NB4 (cell line): ENCODE results near the gene TJP1.

Experiments used
- DNase-seq: peaks from one replicate; pipeline ENCODE4 v3.0.0; 2010; ENCODE audit warnings: low read depth
- H3K4me3 ChIP-seq: one replicate; pipeline ENCODE4 v1.5.1; 2011; ENCODE audit warnings: mild to moderate bottlenecking, low read depth, low read length, moderate library complexity
- CTCF ChIP-seq: IDR thresholded peaks from one replicate; pipeline ENCODE4 v1.5.1; 2012; ENCODE audit warnings: low read depth, low read length
- MAX ChIP-seq: IDR thresholded peaks from 2 replicates; pipeline ENCODE4 v1.6.1; 2011; ENCODE audit warnings: low read depth, low read length
- MYC ChIP-seq: IDR thresholded peaks from 2 replicates; pipeline ENCODE4 v1.6.1; 2011; ENCODE audit warnings: low read depth, low read length
- POLR2A ChIP-seq: IDR thresholded peaks from 2 replicates; pipeline ENCODE4 v1.6.1; 2011; ENCODE audit warnings: mild to moderate bottlenecking; ENCODE audit not compliant: insufficient read length; ENCODE audit errors: extremely low read depth

TJP1 gene

DNA sequence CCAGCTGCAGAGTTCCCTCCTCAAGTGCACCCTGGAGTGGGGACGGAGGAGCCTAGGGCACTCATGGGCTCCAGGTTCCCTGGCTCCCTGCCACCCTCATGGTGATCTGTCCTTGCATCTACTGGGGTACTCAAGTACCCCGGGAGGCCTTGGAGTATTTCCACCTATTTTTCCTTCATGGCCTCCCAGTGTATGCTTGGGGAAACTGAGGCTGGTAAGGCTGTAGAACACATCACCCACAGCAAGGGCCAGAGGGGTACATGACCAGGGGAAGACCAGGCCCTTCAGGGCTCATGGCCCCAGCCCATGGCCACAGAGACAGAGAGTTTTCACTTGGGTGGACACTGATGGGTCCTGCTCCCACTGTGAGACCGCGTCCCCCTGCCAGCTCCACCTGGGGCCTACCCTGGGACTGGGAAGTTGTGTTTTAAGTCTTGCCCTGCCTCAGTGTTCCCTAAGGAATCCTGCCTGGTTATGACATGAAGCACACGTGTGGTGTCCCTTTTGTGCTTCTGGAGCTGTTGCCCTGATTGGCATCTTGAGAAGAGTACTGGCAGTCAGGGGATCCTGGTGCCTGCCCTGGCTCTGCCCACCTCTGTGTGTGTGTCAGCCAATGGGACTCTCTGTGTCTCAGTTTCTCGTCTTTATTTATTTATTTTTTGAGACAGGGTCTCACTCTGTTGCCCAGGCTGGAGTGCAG lies 132.8 kb downstream of the TJP1 start:
- no peak overlapping the region for H3K4me3 ChIP-seq
- TF ChIP-seq MYC: no peak
- no peak for TF ChIP-seq CTCF
- TF ChIP-seq POLR2A: no peak
- no peak for TF ChIP-seq MAX
- DNase-seq: no peak

DNA sequence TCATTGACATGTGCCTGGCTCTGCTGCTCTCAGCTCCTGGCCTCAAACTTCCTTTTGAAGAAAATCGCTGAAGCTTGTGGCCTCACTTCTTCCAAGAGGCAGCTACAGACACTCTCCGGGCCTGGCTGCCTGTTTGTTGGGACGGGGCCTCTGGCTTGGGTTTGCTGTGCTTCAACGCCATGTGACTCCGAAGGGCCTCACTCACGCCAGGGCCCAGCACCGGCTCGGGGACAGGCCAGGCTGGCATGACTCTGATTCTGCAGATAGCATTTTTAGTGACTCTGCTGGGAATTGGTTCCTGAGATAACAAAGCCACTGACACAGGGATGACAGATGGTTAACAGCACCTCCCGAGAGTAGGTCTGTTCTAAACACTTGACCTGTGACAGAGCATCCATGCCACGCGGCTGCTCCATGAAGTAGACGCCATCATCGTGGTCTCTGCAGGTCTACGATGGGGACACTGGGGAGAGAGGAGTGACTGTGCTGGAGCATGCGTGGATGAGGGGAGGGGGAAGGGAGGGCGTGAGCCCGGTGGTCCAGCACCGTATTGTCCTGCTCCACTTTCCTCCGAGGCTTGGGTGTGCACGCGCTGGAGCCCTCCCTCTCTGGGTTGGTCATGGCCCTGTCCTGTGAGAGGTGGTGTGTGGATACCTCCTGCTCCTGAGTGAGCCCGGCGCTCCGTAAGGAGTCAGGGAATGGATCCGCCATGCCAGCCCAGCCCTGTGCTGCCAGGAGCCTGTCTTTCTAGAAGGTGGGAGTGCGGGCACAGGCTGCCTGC lies 133.6 kb downstream of the TJP1 start:
- TF ChIP-seq MAX (no peak), MYC (no peak), POLR2A (no peak), CTCF (no peak)
- no peak for DNase-seq
- no peak overlapping the region for H3K4me3 ChIP-seq

GRCh38 chr15:29687939-29688505 lies 134.2 kb downstream of the TJP1 start:
- TF ChIP-seq MYC (no peak), MAX (no peak), POLR2A (no peak), CTCF (no peak)
- DNase-seq: no peak
- H3K4me3 ChIP-seq: no peak overlapping the region

DNA sequence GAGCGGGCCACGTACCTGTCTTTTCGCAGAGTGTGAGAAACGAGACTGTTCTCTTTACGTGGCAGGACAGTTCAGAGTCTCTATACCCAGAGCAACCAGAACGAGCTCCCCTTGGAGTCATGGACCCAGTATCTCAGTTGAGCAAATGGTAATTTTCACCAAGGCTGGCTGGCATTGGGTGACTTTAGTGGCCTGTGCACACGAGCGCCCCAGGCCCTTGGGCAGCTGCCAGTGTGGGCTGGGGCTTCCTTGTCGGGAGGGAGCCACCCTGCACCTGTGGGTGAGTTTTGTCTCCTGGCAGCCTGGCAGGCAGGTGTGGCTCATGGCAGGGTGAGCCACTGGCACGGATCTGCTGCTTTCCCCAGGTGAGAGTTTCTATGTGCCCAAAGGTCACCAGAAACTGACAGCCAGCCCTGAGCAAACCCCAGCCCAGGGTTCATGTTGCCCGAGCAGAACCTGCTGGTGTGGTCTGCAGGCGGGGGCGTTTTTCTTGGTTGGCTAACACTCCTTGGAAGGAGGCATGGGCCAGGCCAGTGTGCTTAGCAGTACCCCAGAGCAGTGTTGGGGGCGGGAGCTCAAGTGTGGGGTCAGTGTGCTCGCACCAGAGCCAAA lies 135.0 kb downstream of the TJP1 start:
- no peak overlapping the region for H3K4me3 ChIP-seq
- TF ChIP-seq CTCF (no peak), MAX (no peak), MYC (no peak), POLR2A (no peak)
- DNase-seq: no peak

- H3K4me3 ChIP-seq: no peak overlapping the region
- no peak for DNase-seq
- TF ChIP-seq POLR2A: no peak
Measured at GRCh38 chr15:29686445-29687203, 135.6 kb downstream of the TJP1 start.

- DNase-seq: no peak
- no peak overlapping the region for H3K4me3 ChIP-seq
- TF ChIP-seq MYC: no peak
- no peak for TF ChIP-seq CTCF
- no peak for TF ChIP-seq MAX
- no peak for TF ChIP-seq POLR2A
Measured at GRCh38 chr15:29686079-29686425, 136.2 kb downstream of the TJP1 start.
